GM12874 (cell line): Measurements from ENCODE around the gene WT1.

Experiments
- TF ChIP-seq, protein P1 (sequence below): IDR thresholded peaks from 2 replicates; pipeline ENCODE4 v1.5.1; 2011; ENCODE audit warnings: low read depth, mild to moderate bottlenecking, control low read depth, low read length, moderate library complexity; ENCODE audit not compliant: insufficient read depth

WT1 gene

DNA sequence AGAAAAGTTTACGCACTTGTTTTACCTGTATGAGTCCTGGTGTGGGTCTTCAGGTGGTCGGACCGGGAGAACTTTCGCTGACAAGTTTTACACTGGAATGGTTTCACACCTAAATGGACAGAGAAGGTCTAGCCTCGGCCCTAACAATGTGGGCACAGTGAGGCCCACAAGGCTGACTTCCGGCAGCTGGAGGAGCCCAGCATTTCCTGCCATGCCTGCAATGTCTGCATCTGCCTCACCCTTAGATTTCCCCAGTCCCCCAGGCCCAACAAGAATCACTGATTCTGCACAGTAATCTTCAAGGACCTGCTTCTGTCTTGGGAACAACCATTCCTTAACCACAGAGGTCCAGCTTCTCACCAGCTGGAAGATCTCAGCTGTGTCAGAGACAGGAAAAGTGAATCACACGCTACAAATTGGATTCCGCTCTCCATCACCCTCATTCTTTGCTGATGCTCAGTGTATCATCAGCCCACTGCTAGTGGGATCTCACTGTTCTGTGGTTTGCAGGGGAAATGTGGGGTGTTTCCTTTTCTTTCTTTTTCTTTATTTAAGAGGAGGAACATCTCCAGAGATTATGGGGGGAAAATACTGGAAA lies 43.3 kb downstream of the WT1 start:
- TF ChIP-seq, protein P1, sequence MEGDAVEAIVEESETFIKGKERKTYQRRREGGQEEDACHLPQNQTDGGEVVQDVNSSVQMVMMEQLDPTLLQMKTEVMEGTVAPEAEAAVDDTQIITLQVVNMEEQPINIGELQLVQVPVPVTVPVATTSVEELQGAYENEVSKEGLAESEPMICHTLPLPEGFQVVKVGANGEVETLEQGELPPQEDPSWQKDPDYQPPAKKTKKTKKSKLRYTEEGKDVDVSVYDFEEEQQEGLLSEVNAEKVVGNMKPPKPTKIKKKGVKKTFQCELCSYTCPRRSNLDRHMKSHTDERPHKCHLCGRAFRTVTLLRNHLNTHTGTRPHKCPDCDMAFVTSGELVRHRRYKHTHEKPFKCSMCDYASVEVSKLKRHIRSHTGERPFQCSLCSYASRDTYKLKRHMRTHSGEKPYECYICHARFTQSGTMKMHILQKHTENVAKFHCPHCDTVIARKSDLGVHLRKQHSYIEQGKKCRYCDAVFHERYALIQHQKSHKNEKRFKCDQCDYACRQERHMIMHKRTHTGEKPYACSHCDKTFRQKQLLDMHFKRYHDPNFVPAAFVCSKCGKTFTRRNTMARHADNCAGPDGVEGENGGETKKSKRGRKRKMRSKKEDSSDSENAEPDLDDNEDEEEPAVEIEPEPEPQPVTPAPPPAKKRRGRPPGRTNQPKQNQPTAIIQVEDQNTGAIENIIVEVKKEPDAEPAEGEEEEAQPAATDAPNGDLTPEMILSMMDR = no peak

DNA sequence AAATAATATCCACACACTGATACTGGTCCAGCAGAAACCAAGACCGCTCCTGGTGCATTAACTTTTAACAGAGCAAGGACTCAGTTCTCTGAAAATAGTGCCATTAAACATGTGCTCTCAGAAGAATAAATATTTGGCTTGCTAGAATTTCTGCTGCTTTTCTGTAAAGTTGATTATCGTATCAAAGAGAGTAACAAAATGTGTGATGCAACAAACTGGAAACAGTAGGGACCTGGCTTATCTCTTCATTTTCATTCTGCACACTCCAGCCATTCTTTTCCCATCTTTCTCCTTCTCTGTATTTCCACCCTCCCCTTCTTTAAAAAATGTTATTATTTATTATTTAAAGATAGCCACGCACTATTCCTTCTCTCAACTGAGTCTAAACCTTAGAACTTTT lies 43.9 kb downstream of the WT1 start:
- TF ChIP-seq, protein P1 = no peak

DNA sequence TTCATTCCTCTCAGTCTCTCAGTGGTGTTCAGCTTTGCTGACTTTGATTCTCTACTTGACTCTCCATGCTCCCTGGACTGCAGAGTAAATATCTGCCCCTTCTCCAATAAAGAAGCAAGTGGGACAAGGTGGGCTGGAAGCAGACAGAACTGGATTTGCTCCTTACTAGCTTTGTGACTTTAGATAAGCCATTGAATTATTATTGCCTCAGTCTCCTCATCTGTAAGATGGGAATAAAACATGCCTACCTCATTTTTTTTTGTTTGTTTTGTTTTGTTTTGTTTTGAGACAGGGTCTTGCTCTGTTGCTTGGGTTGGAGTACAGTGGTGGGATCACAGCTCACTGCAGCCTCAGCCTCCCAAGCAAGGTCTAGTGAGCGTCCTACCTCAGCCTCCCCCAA lies 44.6 kb downstream of the WT1 start:
- TF ChIP-seq, protein P1 = no peak

DNA sequence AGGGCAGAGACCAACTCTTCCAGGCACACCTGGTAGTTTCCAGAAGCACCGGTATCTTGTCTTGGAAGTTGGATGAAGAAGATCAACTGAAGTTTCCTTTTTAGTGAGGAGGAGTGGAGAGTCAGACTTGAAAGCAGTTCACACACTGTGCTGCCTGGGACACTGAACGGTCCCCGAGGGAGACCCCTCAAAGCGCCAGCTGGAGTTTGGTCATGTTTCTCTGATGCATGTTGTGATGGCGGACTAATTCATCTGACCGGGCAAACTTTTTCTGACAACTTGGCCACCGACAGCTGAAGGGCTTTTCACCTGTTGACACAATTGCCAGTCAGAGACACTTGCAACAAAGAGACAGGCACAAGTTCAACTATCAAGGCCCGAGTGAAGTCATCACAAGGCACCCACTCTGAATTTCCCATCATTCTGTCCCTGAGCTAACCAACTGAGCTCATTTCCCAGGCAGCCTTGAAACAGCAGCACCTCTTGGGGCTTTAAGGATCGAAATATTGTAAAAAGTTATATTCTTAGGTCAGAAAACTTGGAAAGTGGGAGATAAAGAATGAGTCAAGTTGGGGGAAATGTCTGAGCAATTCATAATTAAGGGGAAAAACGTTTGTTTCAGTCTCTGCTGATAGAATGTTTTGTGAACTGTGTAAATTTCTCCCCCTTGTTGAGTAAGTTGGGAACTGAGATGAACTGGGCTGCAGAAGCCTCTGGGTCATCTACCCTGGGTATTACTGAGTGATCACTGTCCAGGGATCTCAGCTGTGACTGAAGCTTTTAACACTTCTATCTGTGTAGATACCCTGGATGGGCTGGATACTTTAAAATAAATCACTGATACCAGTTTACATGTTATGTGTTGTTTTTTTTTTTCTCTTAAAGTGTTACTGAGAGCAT lies 46.2 kb downstream of the WT1 start:
- TF ChIP-seq, protein P1 = no peak

DNA sequence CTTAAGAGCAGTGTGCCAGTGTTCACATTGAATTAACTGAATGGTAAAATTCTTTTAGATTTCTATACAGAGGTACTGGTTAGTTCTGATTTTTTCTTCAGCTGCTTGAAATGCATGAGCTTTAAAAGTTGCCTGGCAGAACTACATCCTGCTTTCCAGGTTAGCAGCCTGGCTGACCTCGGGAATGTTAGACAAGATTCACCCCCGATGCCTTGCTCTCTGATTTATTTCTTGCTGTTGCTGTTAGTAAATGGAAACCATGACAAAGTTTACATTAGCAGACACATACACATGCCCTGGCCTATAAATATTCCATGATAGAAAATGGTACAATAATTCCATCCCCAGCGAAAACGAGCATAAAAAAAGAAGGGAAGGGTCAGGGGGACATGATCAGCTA lies 47.0 kb downstream of the WT1 start:
- TF ChIP-seq, protein P1 = no peak

DNA sequence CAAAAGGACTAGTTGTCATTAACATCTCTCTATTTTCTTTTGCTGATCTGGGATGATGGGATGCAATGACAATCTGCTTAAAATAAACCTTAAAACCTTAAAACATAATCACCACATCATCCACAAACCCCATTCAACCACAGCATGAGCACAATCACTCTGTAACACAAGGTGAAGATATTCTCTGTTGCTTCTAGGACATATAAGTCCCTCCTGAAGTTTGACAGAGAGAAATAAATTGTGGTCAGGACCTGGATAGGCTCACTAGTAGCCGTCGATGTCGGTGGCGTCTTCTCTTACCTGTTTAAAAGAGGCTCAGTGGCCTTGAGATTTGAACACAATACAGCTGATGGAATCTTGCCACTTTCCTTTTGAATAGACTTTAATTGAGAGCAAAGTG lies 47.9 kb downstream of the WT1 start:
- TF ChIP-seq, protein P1 = no peak

DNA sequence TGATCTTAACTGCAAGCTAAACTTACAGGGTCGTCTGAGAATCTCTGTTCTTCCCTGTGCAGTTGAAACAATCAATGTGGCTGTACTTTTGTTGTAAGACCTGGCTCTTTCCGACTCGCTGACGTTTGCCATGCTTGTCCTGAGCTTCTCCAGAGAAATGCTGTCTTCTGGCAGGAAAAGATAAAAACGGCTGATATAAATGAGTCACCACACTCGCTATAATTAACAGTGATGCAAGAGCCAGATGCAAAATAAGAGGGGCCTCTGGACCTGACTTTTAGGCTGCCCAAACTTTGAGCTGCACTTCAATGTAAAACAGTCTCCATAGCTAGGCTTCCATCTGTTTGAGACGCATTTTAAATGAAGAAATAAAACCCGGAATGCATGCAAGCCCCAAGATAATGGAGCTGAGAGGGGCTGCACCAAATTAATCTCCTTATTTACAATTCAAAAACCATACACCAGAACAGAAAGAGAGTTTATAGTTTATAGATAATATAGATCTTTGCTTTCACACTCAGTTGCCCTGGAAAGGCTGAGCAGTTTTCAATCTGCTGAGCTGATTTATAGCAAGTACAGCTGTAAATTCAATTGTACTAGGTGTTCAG lies 48.5 kb downstream of the WT1 start:
- TF ChIP-seq, protein P1 = no peak
